BE2C (cell line): ENCODE data around the gene CRIM1.

Source experiments
- DNase-seq: peaks from one replicate; pipeline ENCODE4 v3.0.0-alpha.2; 2020
- H3K27me3 ChIP-seq: fragments of 250-450 bp; sonication (Bioruptor Pico); 2 replicates; pipeline ENCODE4 v1.5.1; 2020; ENCODE audit warnings: mild to moderate bottlenecking
- H3K36me3 ChIP-seq: fragments of 250-450 bp; sonication (Bioruptor Pico); 2 replicates; pipeline ENCODE4 v1.5.1; 2020; ENCODE audit warnings: mild to moderate bottlenecking
- H3K4me1 ChIP-seq: fragments of 250-450 bp; sonication (Bioruptor Pico); 2 replicates; pipeline ENCODE4 v1.5.1; 2020
- H3K4me3 ChIP-seq: 2 replicates; pipeline ENCODE4 v1.5.1; 2011; ENCODE audit warnings: low read depth, low read length
- H3K9me3 ChIP-seq: fragments of 250-450 bp; sonication (Bioruptor Pico); 2 replicates; pipeline ENCODE4 v1.5.1; 2020
- CTCF ChIP-seq: IDR thresholded peaks from 2 replicates; pipeline ENCODE4 v1.5.1; 2012; ENCODE audit warnings: mild to moderate bottlenecking, low read depth, low read length

The CRIM1 gene

GRCh38 chr2:36473230-36473629, 117.7 kb downstream of the CRIM1 start:
- H3K27me3 ChIP-seq = no peaks in the 10 kb centered on the region
- H3K9me3 ChIP-seq = no peaks in the 10 kb centered on the region
- no peak for DNase-seq
- no peaks in the 10 kb centered on the region for H3K36me3 ChIP-seq
- no peaks in the 10 kb centered on the region for H3K4me1 ChIP-seq
- no peak overlapping the region for H3K4me3 ChIP-seq
- no peak for TF ChIP-seq CTCF

- H3K36me3 ChIP-seq = no peaks in the 10 kb centered on the region
Observed at GRCh38 chr2:36476411-36476810, 120.8 kb downstream of the CRIM1 start.

GRCh38 chr2:36477315-36477714, 121.7 kb downstream of the CRIM1 start:
- no peak for TF ChIP-seq CTCF
- H3K4me1 ChIP-seq = no peaks in the 10 kb centered on the region

More at GRCh38 chr2:36476411-36476810, 120.8 kb downstream of the CRIM1 start:
- no peak overlapping the region for H3K4me3 ChIP-seq
- H3K9me3 ChIP-seq = no peaks in the 10 kb centered on the region
- no peaks in the 10 kb centered on the region for H3K27me3 ChIP-seq
- H3K4me1 ChIP-seq = no peaks in the 10 kb centered on the region
- TF ChIP-seq CTCF = no peak
- DNase-seq = no peak

GRCh38 chr2:36477746-36478145, 122.2 kb downstream of the CRIM1 start:
- Histone ChIP-seq H3K27me3 (no peaks in the 10 kb centered on the region), H3K4me1 (no peaks in the 10 kb centered on the region), H3K9me3 (no peaks in the 10 kb centered on the region), H3K36me3 (no peaks in the 10 kb centered on the region), H3K4me3 (no peak overlapping the region)
- no peak for DNase-seq
- no peak for TF ChIP-seq CTCF

More at GRCh38 chr2:36477315-36477714, 121.7 kb downstream of the CRIM1 start:
- no peaks in the 10 kb centered on the region for H3K9me3 ChIP-seq
- no peak overlapping the region for H3K4me3 ChIP-seq
- DNase-seq = no peak
- H3K27me3 ChIP-seq = no peaks in the 10 kb centered on the region
- H3K36me3 ChIP-seq = no peaks in the 10 kb centered on the region

GRCh38 chr2:36478332-36478738, 122.8 kb downstream of the CRIM1 start:
- no peaks in the 10 kb centered on the region for H3K27me3 ChIP-seq
- TF ChIP-seq CTCF = no peak
- H3K4me1 ChIP-seq = no peaks in the 10 kb centered on the region
- no peaks in the 10 kb centered on the region for H3K36me3 ChIP-seq
- H3K9me3 ChIP-seq = no peaks in the 10 kb centered on the region
- H3K4me3 ChIP-seq = no peak overlapping the region
- no peak for DNase-seq

GRCh38 chr2:36478999-36479398, 123.4 kb downstream of the CRIM1 start:
- Histone ChIP-seq H3K9me3 (no peaks in the 10 kb centered on the region), H3K4me1 (no peaks in the 10 kb centered on the region), H3K4me3 (no peak overlapping the region), H3K36me3 (no peaks in the 10 kb centered on the region), H3K27me3 (no peaks in the 10 kb centered on the region)
- DNase-seq = no peak
- TF ChIP-seq CTCF = no peak
